ENCODE results near the gene AIP. TPM values are rescaled to one million over a fixed set of nuclear protein-coding genes. Genes with fewer than 3 reads are reported as not detected.

The AIP gene
- total and polyA plus RNA-seq, 2 donors (not counting 3 experiments of a cell fraction or from before 2014, with no cell fraction given), result 46.3 to 114 TPM

DNA sequence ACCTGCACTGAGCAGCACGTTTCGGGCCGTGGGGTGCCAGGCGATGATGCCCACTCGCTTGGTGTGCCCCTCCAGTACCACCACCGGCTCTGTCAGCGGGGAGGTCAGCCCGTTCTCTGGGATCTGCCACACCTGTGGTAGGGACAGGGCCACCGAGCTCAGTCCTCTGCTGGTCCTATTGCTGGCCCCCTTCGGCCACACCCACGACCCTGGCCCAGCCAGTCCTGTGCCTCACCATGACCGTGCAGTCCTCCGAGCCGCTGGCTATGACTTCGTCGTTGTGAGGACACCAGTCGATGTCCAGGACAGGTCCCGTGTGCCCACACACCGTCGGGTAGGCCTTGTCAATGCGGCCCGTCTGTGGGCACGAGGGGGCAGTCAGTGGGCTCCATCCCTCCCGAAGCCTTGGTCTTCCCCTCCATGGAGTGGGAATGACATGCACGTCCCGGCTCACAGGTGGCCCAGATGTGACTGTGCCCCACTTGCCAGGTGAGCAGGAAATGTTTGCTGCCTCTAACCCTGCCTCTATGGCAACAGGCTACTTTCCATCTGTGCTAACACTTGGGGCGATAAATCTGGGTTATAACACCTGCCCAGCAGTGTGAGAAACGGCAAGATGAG is 41.0 kb upstream of the AIP start:
- no peak overlapping the region for H3K9ac ChIP-seq (replicated peaks; ENCODE audit: extremely low read depth, insufficient read depth, low read length)
- intact Hi-C loops (cut with micrococcal nuclease), result loop anchor here (2.0 kb wide), 2 partner anchors 39 to 63 kb away; partner anchors contain the start of gene PITPNM1
- POLR2A ChIA-PET, result no interaction called here

More for the DNA sequence above, 41.0 kb upstream of the AIP start:
- Histone ChIP-seq H3K4me2 (ENCODE audit: insufficient read depth, low read length) (no peak overlapping the region), H3K27ac (ENCODE audit: insufficient read depth, low read depth, low read length) (no peak overlapping the region), H2AFZ (ENCODE audit: low read depth, low read length) (no peak overlapping the region), H3K27me3 (ENCODE audit: control insufficient read depth in 2 of 2, insufficient read depth in 2 of 2, low read length in 2 of 2) (no peaks in the 10 kb centered on the region), H3K4me3 (replicated peaks in 1 of 3; ENCODE audit: insufficient read depth in 1 of 3, low read depth in 1 of 3, low read length in 3 of 3) (no peak overlapping the region), H4K20me1 (replicated peaks; ENCODE audit: control insufficient read depth, extremely low read depth, insufficient read depth, low read length) (no peaks in the 10 kb centered on the region), H3K9me3 (replicated peaks; ENCODE audit: control insufficient read depth, insufficient read depth, low read length) (no peaks in the 10 kb centered on the region), H3K4me1 (ENCODE audit: control insufficient read depth, extremely low read depth, insufficient read depth, low read length) (peaks cover 6% of the 10 kb centered on the region), H3K36me3 (ENCODE audit: control insufficient read depth in 2 of 2, extremely low read depth in 1 of 2, insufficient read depth in 2 of 2, low read length in 2 of 2) (peaks cover 0 to 22% of the 10 kb centered on the region in 2 experiments), H3K79me2 (ENCODE audit: control insufficient read depth, insufficient read depth, low read length) (peaks cover 11% of the 10 kb centered on the region), H3K9me1 (replicated peaks; ENCODE audit: control insufficient read depth, extremely low read depth, insufficient read depth, low read length) (no peaks in the 10 kb centered on the region)
- dilution Hi-C loops (cut with MboI; ENCODE audit: extremely low pct_ligation_motif_present, low sequenced_read_pairs), result no loop called here
- no TSS peak for BruUV-seq (replicated peaks)
- no peak for FAIRE-seq
- no peak for DNase-seq (ENCODE audit: low read depth, low spot score)
- TF ChIP-seq POLR2A (IDR thresholded peaks at IDR 0.05; ENCODE audit: low read depth, low read length) (no peak), JUN (IDR thresholded peaks at IDR 0.05; ENCODE audit: borderline replicate concordance, insufficient read depth, insufficient read length, low read depth) (no peak), MYC (IDR thresholded peaks at IDR 0.05; ENCODE audit: low read depth, low read length) (no peak), FOS (IDR thresholded peaks at IDR 0.05; ENCODE audit: borderline replicate concordance, insufficient read depth, low read length) (no peak), EZH2 (IDR thresholded peaks at IDR 0.05; ENCODE audit: borderline replicate concordance, low read depth, low read length, severe bottlenecking) (no peak)
- TF ChIP-seq, protein P1, sequence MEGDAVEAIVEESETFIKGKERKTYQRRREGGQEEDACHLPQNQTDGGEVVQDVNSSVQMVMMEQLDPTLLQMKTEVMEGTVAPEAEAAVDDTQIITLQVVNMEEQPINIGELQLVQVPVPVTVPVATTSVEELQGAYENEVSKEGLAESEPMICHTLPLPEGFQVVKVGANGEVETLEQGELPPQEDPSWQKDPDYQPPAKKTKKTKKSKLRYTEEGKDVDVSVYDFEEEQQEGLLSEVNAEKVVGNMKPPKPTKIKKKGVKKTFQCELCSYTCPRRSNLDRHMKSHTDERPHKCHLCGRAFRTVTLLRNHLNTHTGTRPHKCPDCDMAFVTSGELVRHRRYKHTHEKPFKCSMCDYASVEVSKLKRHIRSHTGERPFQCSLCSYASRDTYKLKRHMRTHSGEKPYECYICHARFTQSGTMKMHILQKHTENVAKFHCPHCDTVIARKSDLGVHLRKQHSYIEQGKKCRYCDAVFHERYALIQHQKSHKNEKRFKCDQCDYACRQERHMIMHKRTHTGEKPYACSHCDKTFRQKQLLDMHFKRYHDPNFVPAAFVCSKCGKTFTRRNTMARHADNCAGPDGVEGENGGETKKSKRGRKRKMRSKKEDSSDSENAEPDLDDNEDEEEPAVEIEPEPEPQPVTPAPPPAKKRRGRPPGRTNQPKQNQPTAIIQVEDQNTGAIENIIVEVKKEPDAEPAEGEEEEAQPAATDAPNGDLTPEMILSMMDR (IDR thresholded peaks at IDR 0.05; ENCODE audit: extremely low read depth in 1 of 2, insufficient read depth in 1 of 2, low read depth in 1 of 2, low read length in 2 of 2), result no peak
- TF ChIP-seq, protein P2, sequence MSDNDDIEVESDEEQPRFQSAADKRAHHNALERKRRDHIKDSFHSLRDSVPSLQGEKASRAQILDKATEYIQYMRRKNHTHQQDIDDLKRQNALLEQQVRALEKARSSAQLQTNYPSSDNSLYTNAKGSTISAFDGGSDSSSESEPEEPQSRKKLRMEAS (IDR thresholded peaks at IDR 0.05; ENCODE audit: insufficient read depth, insufficient read length), result no peak
- CTCF ChIA-PET, result no interaction called here

Data from endothelial cell of umbilical vein (primary cell).